Thoracic aorta (tissue), 2 donors: Measurements from ENCODE around the gene TBL1X. TPM values are rescaled to one million over a fixed set of nuclear protein-coding genes. Genes with fewer than 3 reads are reported as not detected.
A peak's percentile ranks its signal among the peaks of the same experiment; 100 is the strongest.

ENCODE experiments used
- ATAC-seq: fragments of 150-250 bp; one replicate; pipeline ENCODE4 v1.8.0; 2017; ENCODE audit warnings: low read depth; ENCODE audit not compliant: insufficient number of reproducible peaks, low FRiP score
- DNase-seq: peaks from one replicate; pipeline ENCODE4 v3.0.0-alpha.2; 2020; ENCODE audit warnings: low spot score
- H3K27ac ChIP-seq, 2 donors: fragments of 200-600 bp; sonication (generic); 1 replicate in 1 of 2; 2 replicates in 1 of 2; pipeline ENCODE4 v1.5.1; 2016; ENCODE audit warnings: mild to moderate bottlenecking in 2 of 2, moderate library complexity in 2 of 2
- H3K27me3 ChIP-seq: fragments of 200-600 bp; sonication (generic); replicated peaks from 2 replicates; pipeline ENCODE4 v1.6.0; 2016; ENCODE audit warnings: mild to moderate bottlenecking; ENCODE audit not compliant: insufficient read depth
- H3K36me3 ChIP-seq: fragments of 200-600 bp; sonication (generic); one replicate; pipeline ENCODE4 v1.5.1; 2016
- H3K4me1 ChIP-seq, 2 donors: fragments of 200-600 bp; sonication (generic); 1 replicate in 1 of 2; 2 replicates in 1 of 2; pipeline versions ENCODE4 v1.5.1 to v1.6.0; 2016; ENCODE audit warnings: low read depth in 2 of 2, mild to moderate bottlenecking in 1 of 2; ENCODE audit not compliant: control insufficient read depth in 1 of 2
- H3K4me3 ChIP-seq: fragments of 200-600 bp; sonication (generic); 2 replicates; pipeline ENCODE4 v1.5.1; 2016; ENCODE audit warnings: mild to moderate bottlenecking
- H3K9me3 ChIP-seq: fragments of 200-600 bp; sonication (generic); 2 replicates; pipeline ENCODE4 v1.5.1; 2016
- CTCF ChIP-seq: fragments of 200-600 bp; sonication (generic); IDR thresholded peaks from one replicate; pipeline ENCODE4 v1.5.1; 2019; ENCODE audit warnings: antibody characterized with exemption
- total RNA-seq, 2 donors: library from RNA; depleted of rRNA; stranded (reverse); fragments of >200 nt; gene quantifications; one replicate each; pipeline versions ENCODE4 v1.1.0 to v1.2.3, GENCODE V29; 2016

TBL1X gene
- total RNA-seq, 2 donors from 2014 or later, result 37.9 to 39.7 TPM

- Histone ChIP-seq H3K27me3 (no peaks in the 10 kb centered on the region), H3K9me3 (no peaks in the 10 kb centered on the region), H3K4me3 (no peak overlapping the region), H3K36me3 (no peaks in the 10 kb centered on the region), H3K4me1 (peaks cover 0 to 38% of the 10 kb centered on the region in 2 donors), H3K27ac (peak overlapping the region in 1 of 2 donors; percentile 13)
- no peak for ATAC-seq
- no peak for DNase-seq
- TF ChIP-seq CTCF, result no peak
These were observed 132.6 kb downstream of the TBL1X start for GRCh38 chrX:9597361-9598035.

- Histone ChIP-seq H3K27ac (peak overlapping the region in 1 of 2 donors; percentile 13), H3K36me3 (no peaks in the 10 kb centered on the region), H3K4me1 (peaks cover 0 to 38% of the 10 kb centered on the region in 2 donors), H3K27me3 (no peaks in the 10 kb centered on the region), H3K4me3 (no peak overlapping the region), H3K9me3 (no peaks in the 10 kb centered on the region)
- DNase-seq, result no peak
- no peak for TF ChIP-seq CTCF
- ATAC-seq, result no peak
These were observed 133.5 kb downstream of the TBL1X start for GRCh38 chrX:9598344-9598743.

GRCh38 chrX:9604111-9604907 lies 139.5 kb downstream of the TBL1X start:
- no peak for ATAC-seq
- Histone ChIP-seq H3K36me3 (no peaks in the 10 kb centered on the region), H3K4me1 (peaks cover 0 to 19% of the 10 kb centered on the region in 2 donors), H3K27ac (no peak overlapping the region), H3K27me3 (no peaks in the 10 kb centered on the region), H3K9me3 (no peaks in the 10 kb centered on the region), H3K4me3 (peak overlapping the region; percentile 35)
- DNase-seq, result peak; percentile 5
- no peak for TF ChIP-seq CTCF

GRCh38 chrX:9604908-9605306 lies 140.0 kb downstream of the TBL1X start:
- no peaks in the 10 kb centered on the region for H3K27me3 ChIP-seq

More at GRCh38 chrX:9604908-9605306, 140.0 kb downstream of the TBL1X start:
- TF ChIP-seq CTCF, result no peak
- DNase-seq (no peak), ATAC-seq (no peak)
- Histone ChIP-seq H3K27ac (no peak overlapping the region), H3K36me3 (no peaks in the 10 kb centered on the region), H3K4me1 (peaks cover 0 to 19% of the 10 kb centered on the region in 2 donors), H3K9me3 (no peaks in the 10 kb centered on the region), H3K4me3 (peak overlapping the region; percentile 35)
